Esophagus squamous epithelium (tissue), 4 donors: ENCODE measurements around the gene IFNA16.
"Not testable (repeated sequence)": the region's sequence is repeated elsewhere in the genome, so short reads cannot be mapped to it uniquely, and the experiment has no call there.

Experiments used
- CTCF ChIP-seq, 6 experiments: fragments of 450-650 bp in 4 of 6; fragments of 200-600 bp in 2 of 6; sonication (generic) in 2 of 6; IDR thresholded peaks; one replicate each; pipeline ENCODE4 v1.5.1; 2016 to 2019; ENCODE audit warnings: antibody characterized with exemption in 6 of 6, mild to moderate bottlenecking in 4 of 6, moderate library complexity in 4 of 6
- POLR2A ChIP-seq, 4 donors: fragments of 450-650 bp; IDR thresholded peaks; one replicate each; pipeline ENCODE4 v1.6.1; 2017; ENCODE audit warnings: antibody characterized with exemption in 4 of 4, mild to moderate bottlenecking in 4 of 4, moderate library complexity in 3 of 4

DNA sequence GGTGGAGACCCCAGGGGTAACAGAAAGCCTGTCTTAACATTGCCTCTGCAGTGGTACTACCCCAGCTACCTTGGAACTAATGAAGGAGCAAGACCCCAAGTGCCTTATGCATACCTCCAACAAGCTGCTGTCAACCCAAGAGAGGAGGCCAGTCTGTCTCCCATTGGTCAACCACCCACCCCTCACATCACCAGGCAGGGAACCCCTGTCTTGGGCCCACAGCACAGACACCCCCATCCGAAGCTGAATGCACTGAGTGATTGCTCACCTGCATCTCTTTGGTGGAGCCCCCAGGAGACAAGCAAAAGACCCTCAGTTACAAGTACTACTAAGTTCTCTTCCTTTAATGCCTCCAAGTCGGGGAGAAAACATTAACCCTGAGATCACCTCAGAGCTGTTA is 5.0 kb downstream of the IFNA16 start:
- TF ChIP-seq CTCF, POLR2A (IDR thresholded peaks at IDR 0.05): not testable (repeated sequence)
